HL-60 (cell line): ENCODE results near the gene KIF20B.

Source experiments
- DNase-seq, 2 experiments: peaks; one replicate each; pipeline ENCODE4 v3.0.0-alpha.2; 2010 to 2020; ENCODE audit warnings: low read depth in 1 of 2, low spot score in 1 of 2
- H3K27ac ChIP-seq: fragments of 250-450 bp; sonication (Bioruptor Pico); replicated peaks from 2 replicates; pipeline ENCODE4 v1.5.1; 2020; ENCODE audit warnings: mild to moderate bottlenecking, moderate library complexity
- H3K27me3 ChIP-seq: fragments of 250-450 bp; sonication (Bioruptor Pico); 2 replicates; pipeline ENCODE4 v1.5.1; 2021; ENCODE audit warnings: mild to moderate bottlenecking, moderate library complexity; ENCODE audit not compliant: insufficient read depth, poor library complexity, severe bottlenecking
- H3K4me3 ChIP-seq: replicated peaks from 2 replicates; pipeline ENCODE4 v1.5.1; 2011; ENCODE audit warnings: mild to moderate bottlenecking, control low read depth, low read length; ENCODE audit not compliant: insufficient read depth
- CTCF ChIP-seq: IDR thresholded peaks from one replicate; pipeline ENCODE4 v1.5.1; 2011; ENCODE audit warnings: low read length, control low read depth, inconsistent platforms; ENCODE audit not compliant: insufficient read depth
- GABPA ChIP-seq: IDR thresholded peaks from 2 replicates; pipeline ENCODE4 v1.6.1; 2012; ENCODE audit warnings: low read depth
- POLR2AphosphoS5 ChIP-seq: IDR thresholded peaks from 2 replicates; pipeline ENCODE4 v1.6.1; 2012; ENCODE audit warnings: low read depth
- REST ChIP-seq: IDR thresholded peaks from 2 replicates; pipeline ENCODE4 v1.6.1; 2012; ENCODE audit warnings: low read depth; ENCODE audit not compliant: insufficient replicate concordance
- SPI1 ChIP-seq: IDR thresholded peaks from 2 replicates; pipeline ENCODE4 v1.6.1; 2012; ENCODE audit warnings: low read depth, mild to moderate bottlenecking, borderline replicate concordance

Gene KIF20B

GRCh38 chr10:89809766-89810165, 108.4 kb downstream of the KIF20B start:
- Histone ChIP-seq H3K4me3 (no peak overlapping the region), H3K27ac (no peak overlapping the region), H3K27me3 (peaks cover 2% of the 10 kb centered on the region)
- DNase-seq, result no peak
- TF ChIP-seq REST (no peak), POLR2AphosphoS5 (no peak), GABPA (no peak), SPI1 (no peak), CTCF (no peak)

- Histone ChIP-seq H3K27me3 (peaks cover 2% of the 10 kb centered on the region), H3K4me3 (no peak overlapping the region), H3K27ac (no peak overlapping the region)
- TF ChIP-seq POLR2AphosphoS5, result no peak
- no peak for TF ChIP-seq REST
- TF ChIP-seq CTCF, result no peak
- no peak for TF ChIP-seq SPI1
- TF ChIP-seq GABPA, result no peak
- no peak for DNase-seq
These were observed 109.6 kb downstream of the KIF20B start for GRCh38 chr10:89810908-89811525.

- peaks cover 2% of the 10 kb centered on the region for H3K27me3 ChIP-seq
- H3K4me3 ChIP-seq, result no peak overlapping the region
- no peak for DNase-seq
- TF ChIP-seq SPI1 (no peak), POLR2AphosphoS5 (no peak), REST (no peak), GABPA (no peak), CTCF (no peak)
- H3K27ac ChIP-seq, result no peak overlapping the region
These were observed 112.2 kb downstream of the KIF20B start for GRCh38 chr10:89813546-89813945.
